ENCODE data around the gene ZRANB3. TPM values are rescaled to one million over a fixed set of nuclear protein-coding genes. Genes with fewer than 3 reads are reported as not detected.
A peak's percentile ranks its signal among the peaks of the same experiment; 100 is the strongest.

Gene ZRANB3
- polyA plus RNA-seq (2011; rRNA removed) (3.3 and 5.6 TPM in 2 replicates), polyA minus RNA-seq (2011; rRNA and poly(A)+ RNA removed) (2.3 and 3.0 TPM in 2 replicates)

DNA sequence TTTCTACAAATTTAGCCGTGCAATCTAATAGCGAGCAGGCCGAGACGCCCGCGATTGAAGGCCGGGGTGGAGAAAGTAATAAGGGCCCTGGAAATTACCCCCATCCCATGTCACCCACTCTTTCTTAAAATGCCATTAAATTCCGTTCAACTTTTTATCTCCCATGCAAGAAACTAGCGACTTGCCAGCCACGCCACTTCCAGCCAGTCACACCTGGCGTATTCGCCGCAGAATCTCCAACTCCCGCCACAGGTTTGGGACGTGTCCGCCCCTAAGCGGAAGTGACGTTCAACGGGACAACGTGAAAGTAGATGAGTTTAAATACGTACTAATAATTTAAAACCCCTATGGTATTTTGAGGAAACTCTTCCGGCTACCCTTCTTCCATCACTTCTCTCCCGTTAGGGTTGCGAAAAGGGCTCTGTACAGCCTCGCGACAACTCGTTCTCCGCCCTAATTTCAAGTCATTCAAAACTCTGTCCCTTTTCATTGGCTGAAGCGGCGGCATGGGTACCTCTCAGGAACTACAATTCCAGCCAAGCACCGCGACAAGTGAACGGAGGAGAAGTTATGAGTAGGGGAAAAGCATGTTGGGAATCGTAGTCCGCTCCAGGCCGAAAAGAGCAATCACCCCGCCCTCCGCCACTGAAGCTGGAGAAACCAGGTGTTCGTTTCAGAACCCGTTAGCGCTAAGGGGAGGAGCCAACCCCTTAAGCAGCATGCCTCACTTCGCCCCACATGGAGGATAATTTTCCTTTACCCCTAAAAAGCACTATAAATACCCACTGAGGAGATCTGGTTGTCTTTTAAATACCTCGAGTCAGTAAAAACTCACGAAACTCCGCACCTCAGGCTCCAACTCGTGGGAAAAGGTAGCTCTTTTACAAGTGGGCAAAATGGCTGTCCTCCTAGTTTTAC is at the start of gene ZRANB3:
Gene ZRANB3 (minus strand): TSS at position 906 of the 918 bp plus-strand sequence.
- Histone ChIP-seq H3K36me3 (ENCODE audit: control insufficient read depth, insufficient read depth, low read length) (no peaks in the 10 kb centered on the region), H3K27me3 (ENCODE audit: control insufficient read depth, insufficient read depth, low read length) (no peaks in the 10 kb centered on the region), H3K4me3 (ENCODE audit: low read depth, low read length) (peak within 1 kb of the TSS; percentile 89)
- DNase-seq (ENCODE audit: low read depth) = peak; percentile 93
- POLR2A ChIA-PET = interaction anchor here (0.7 kb wide), 1 partner anchor 139 kb away, joined by 12 read pairs; no protein-coding TSS in a partner anchor
- CTCF ChIA-PET = interaction anchor here (0.6 to 1.4 kb wide), 3 partner anchors 27 to 527 kb away, joined by 3 read pairs; no protein-coding TSS in a partner anchor
- TF ChIP-seq, protein P1, sequence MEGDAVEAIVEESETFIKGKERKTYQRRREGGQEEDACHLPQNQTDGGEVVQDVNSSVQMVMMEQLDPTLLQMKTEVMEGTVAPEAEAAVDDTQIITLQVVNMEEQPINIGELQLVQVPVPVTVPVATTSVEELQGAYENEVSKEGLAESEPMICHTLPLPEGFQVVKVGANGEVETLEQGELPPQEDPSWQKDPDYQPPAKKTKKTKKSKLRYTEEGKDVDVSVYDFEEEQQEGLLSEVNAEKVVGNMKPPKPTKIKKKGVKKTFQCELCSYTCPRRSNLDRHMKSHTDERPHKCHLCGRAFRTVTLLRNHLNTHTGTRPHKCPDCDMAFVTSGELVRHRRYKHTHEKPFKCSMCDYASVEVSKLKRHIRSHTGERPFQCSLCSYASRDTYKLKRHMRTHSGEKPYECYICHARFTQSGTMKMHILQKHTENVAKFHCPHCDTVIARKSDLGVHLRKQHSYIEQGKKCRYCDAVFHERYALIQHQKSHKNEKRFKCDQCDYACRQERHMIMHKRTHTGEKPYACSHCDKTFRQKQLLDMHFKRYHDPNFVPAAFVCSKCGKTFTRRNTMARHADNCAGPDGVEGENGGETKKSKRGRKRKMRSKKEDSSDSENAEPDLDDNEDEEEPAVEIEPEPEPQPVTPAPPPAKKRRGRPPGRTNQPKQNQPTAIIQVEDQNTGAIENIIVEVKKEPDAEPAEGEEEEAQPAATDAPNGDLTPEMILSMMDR (IDR thresholded peaks at IDR 0.05; ENCODE audit: insufficient read depth, low read depth, low read length) = no peak

DNA sequence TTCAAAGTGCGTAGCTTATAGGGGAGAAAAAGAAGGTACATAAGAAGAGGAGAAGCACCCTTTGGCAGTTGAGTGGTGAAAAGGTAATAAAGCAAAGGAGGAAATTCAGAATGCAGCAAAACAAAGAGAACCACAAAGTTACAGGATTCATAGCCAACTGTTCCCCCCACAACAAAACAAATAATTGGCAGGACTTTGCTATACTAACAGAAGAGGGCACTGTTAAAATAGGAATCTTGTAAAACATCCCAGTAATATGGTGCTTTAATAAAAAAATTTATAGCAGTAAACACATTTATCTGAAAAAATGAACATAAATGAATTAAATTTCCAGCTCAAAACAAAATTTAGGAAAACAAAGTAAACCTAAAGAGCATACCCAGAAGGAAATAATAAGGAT is 42.6 kb upstream of the ZRANB3 start:
- POLR2A ChIA-PET = no interaction called here
- no peak for DNase-seq (ENCODE audit: low read depth)
- CTCF ChIA-PET = interaction anchor here (1.9 kb wide), 1 partner anchor 11 kb away, joined by 7 read pairs; no protein-coding TSS in a partner anchor
- no peak overlapping the region for H3K4me3 ChIP-seq (ENCODE audit: low read depth, low read length)
- no peaks in the 10 kb centered on the region for H3K27me3 ChIP-seq (ENCODE audit: control insufficient read depth, insufficient read depth, low read length)
- TF ChIP-seq, protein P1 (IDR thresholded peaks at IDR 0.05; ENCODE audit: insufficient read depth, low read depth, low read length) = no peak
- H3K36me3 ChIP-seq (ENCODE audit: control insufficient read depth, insufficient read depth, low read length) = peaks cover 1% of the 10 kb centered on the region; the same call in 1 of the 2 replicates

DNA sequence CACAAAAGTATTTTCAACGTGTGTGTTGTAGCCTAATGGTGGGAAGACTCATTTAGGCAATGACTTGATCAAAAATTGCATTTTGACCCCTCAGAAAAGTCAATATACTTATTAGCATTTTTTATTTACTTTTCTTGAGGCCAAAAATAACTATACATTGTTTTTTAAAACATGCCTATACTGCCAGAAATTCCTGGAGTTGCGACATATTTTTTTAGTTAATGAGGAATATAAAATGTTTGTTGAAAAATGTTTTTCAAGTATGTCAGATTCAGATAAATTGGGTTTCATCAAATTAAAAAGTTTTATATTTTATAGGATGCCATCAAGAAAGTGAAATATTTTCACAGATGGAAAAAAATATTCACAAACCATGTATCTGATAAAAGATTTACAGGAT is 39.9 kb upstream of the ZRANB3 start:
- ChIA-PET CTCF (no interaction called here), POLR2A (no interaction called here)
- no peaks in the 10 kb centered on the region for H3K27me3 ChIP-seq (ENCODE audit: control insufficient read depth, insufficient read depth, low read length)
- DNase-seq (ENCODE audit: low read depth) = no peak
- no peak overlapping the region for H3K4me3 ChIP-seq (ENCODE audit: low read depth, low read length)
- H3K36me3 ChIP-seq (ENCODE audit: control insufficient read depth, insufficient read depth, low read length) = peaks cover 1% of the 10 kb centered on the region; the same call in 1 of the 2 replicates
- TF ChIP-seq, protein P1 (IDR thresholded peaks at IDR 0.05; ENCODE audit: insufficient read depth, low read depth, low read length) = no peak

DNA sequence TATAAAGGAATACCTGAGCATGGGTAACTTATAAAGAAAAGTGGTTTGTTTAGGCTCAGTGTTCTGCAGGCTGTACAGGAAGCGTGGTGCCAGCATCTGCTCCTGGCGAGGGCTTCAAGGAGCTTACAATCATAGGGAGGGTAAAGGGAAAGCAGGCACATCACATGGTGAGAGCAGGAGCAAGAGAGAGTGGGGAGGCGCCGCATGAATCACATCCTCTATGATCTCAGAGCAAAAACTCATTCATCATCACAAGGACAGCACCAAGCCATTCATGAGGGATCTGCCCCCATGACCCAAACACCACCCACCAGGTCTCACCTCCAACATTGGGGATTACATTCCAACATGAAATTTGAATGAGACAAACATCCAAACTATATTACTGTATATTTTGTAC is 32.8 kb upstream of the ZRANB3 start:
- Histone ChIP-seq H3K36me3 (ENCODE audit: control insufficient read depth, insufficient read depth, low read length) (no peaks in the 10 kb centered on the region), H3K27me3 (ENCODE audit: control insufficient read depth, insufficient read depth, low read length) (no peaks in the 10 kb centered on the region), H3K4me3 (ENCODE audit: low read depth, low read length) (no peak overlapping the region)
- TF ChIP-seq, protein P1 (IDR thresholded peaks at IDR 0.05; ENCODE audit: insufficient read depth, low read depth, low read length) = no peak
- CTCF ChIA-PET = no interaction called here
- DNase-seq (ENCODE audit: low read depth) = no peak
- POLR2A ChIA-PET = no interaction called here

DNA sequence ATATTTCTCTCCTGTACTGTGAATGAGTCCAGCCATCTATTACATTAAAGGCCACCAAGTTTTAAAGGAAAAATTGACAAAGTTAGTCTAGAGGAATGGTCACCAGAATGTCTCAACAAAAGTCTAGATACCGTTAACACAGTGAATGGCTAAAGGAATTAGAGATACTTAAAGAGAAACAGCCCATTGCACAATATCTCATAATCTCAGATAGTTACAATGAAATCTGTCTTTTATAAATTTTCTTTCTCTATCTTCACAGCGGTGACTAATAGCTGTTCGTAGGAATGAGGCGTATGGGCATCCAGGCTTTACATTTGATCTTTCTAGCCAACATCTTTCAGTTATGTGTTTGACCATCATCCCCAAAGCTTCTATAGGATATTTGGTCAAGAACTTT is 30.9 kb upstream of the ZRANB3 start:
- ChIA-PET POLR2A (no interaction called here), CTCF (interaction anchor here (0.7 kb wide), 1 partner anchor 19 kb away, joined by 3 read pairs; no protein-coding TSS in a partner anchor)
- DNase-seq (ENCODE audit: low read depth) = no peak
- no peak overlapping the region for H3K4me3 ChIP-seq (ENCODE audit: low read depth, low read length)
- no peaks in the 10 kb centered on the region for H3K36me3 ChIP-seq (ENCODE audit: control insufficient read depth, insufficient read depth, low read length)
- H3K27me3 ChIP-seq (ENCODE audit: control insufficient read depth, insufficient read depth, low read length) = no peaks in the 10 kb centered on the region
- TF ChIP-seq, protein P1 (IDR thresholded peaks at IDR 0.05; ENCODE audit: insufficient read depth, low read depth, low read length) = no peak

Measured in BJ (cell line).